H1 (cell line): ENCODE results near the gene PPP1R3F. TPM values are rescaled to one million over a fixed set of nuclear protein-coding genes. Genes with fewer than 3 reads are reported as not detected.

Experiments used
- CTCF ChIA-PET: fragments of 300-600 bp; sonication (Branson Sonifier 250); formaldehyde crosslinking; loops from one replicate; lab custom pipeline; 2021; ENCODE audit not compliant: partially characterized antibody; lab: Charles Lee
- POLR2A ChIA-PET: fragments of 300-600 bp; sonication (Branson Sonifier 250); formaldehyde crosslinking; loops from one replicate; lab custom pipeline; 2021; ENCODE audit warnings: inconsistent platforms; ENCODE audit not compliant: partially characterized antibody; lab: Charles Lee
- DNase-seq, 2 experiments: peaks; one replicate each; pipeline versions ENCODE4 v3.0.0 to v3.0.0-alpha.2; 2010 to 2022; ENCODE audit warnings: low spot score in 2 of 2, low read depth in 1 of 2, mixed read lengths in 1 of 2
- FAIRE-seq: peaks from 2 replicates; lab custom pipeline; 2011; peaks lifted over from hg19 to GRCh38; lab: Jason Lieb, UNC
- H2AFZ ChIP-seq: 2 replicates; pipeline ENCODE4 v1.8.1; 2012; ENCODE audit warnings: low read length, inconsistent platforms
- H2AK5ac ChIP-seq: 2 replicates; pipeline ENCODE4 v1.6.1; 2013; ENCODE audit warnings: low read depth, low read length
- H2BK120ac ChIP-seq: replicated peaks from 2 replicates; pipeline ENCODE3; 2013; ENCODE audit warnings: low read depth, low read length, inconsistent platforms
- H2BK12ac ChIP-seq: 2 replicates; pipeline ENCODE4 v1.6.1; 2013; ENCODE audit warnings: low read depth, low read length
- H2BK15ac ChIP-seq: 2 replicates; pipeline ENCODE4 v1.6.1; 2013; ENCODE audit warnings: low read length
- H2BK20ac ChIP-seq: 2 replicates; pipeline ENCODE4 v1.6.1; 2013; ENCODE audit warnings: low read length
- H2BK5ac ChIP-seq: 2 replicates; pipeline ENCODE4 v1.6.1; 2013; ENCODE audit warnings: low read depth, low read length
- H3K14ac ChIP-seq: 2 replicates; pipeline ENCODE4 v1.6.1; 2013; ENCODE audit warnings: inconsistent platforms; ENCODE audit not compliant: insufficient read length
- H3K18ac ChIP-seq: 2 replicates; pipeline ENCODE4 v1.6.1; 2013; ENCODE audit warnings: low read length; ENCODE audit errors: extremely low read depth
- H3K23ac ChIP-seq: 2 replicates; pipeline ENCODE4 v1.6.1; 2013; ENCODE audit warnings: inconsistent platforms; ENCODE audit not compliant: insufficient read length
- H3K23me2 ChIP-seq: 2 replicates; pipeline ENCODE4 v1.6.1; 2013; ENCODE audit warnings: low read depth, low read length
- H3K27ac ChIP-seq: 2 replicates; pipeline ENCODE4 v1.6.1; 2011; ENCODE audit warnings: low read depth, low read length, inconsistent platforms
- H3K27me3 ChIP-seq, 4 experiments: replicated peaks in 1 of 4; 1 replicate in 1 of 4; 2 replicates in 3 of 4; pipeline versions ENCODE4 v1.6.1 to v1.8.1; 2011 to 2013; ENCODE audit warnings: low read length in 3 of 4, mild to moderate bottlenecking in 3 of 4, inconsistent platforms in 2 of 4, mixed read lengths in 2 of 4, moderate library complexity in 1 of 4; ENCODE audit not compliant: control insufficient read depth in 3 of 4, insufficient read depth in 3 of 4; ENCODE audit errors: extremely low read depth in 1 of 4
- H3K36me3 ChIP-seq, 4 experiments: 2 replicates each; pipeline versions ENCODE4 v1.6.1 to v1.8.1; 2011 to 2013; ENCODE audit warnings: mild to moderate bottlenecking in 4 of 4, low read length in 3 of 4, moderate library complexity in 2 of 4, control low read depth in 1 of 4, inconsistent platforms in 1 of 4; ENCODE audit not compliant: insufficient read depth in 4 of 4, control insufficient read depth in 2 of 4
- H3K4ac ChIP-seq: replicated peaks from 2 replicates; pipeline ENCODE3; 2013; ENCODE audit warnings: low read length, low read depth, mixed read lengths, inconsistent platforms; ENCODE audit not compliant: insufficient read length
- H3K4me1 ChIP-seq, 4 experiments: replicated peaks in 1 of 4; 1 replicate in 1 of 4; 2 replicates in 3 of 4; pipeline versions ENCODE4 v1.6.1 to v1.8.1; 2011 to 2013; ENCODE audit warnings: low read length in 3 of 4, inconsistent platforms in 2 of 4, mixed read lengths in 1 of 4; ENCODE audit not compliant: insufficient read depth in 4 of 4, control insufficient read depth in 3 of 4
- H3K4me2 ChIP-seq, 2 experiments: 2 replicates each; pipeline versions ENCODE4 v1.6.1 to v1.8.1; 2011 to 2013; ENCODE audit warnings: low read depth in 2 of 2, low read length in 2 of 2, control low read depth in 1 of 2, inconsistent platforms in 1 of 2, mild to moderate bottlenecking in 1 of 2; ENCODE audit not compliant: insufficient read depth in 1 of 2
- H3K4me3 ChIP-seq, 4 experiments: fragments of 200-600, 300-600 bp in 1 of 4; sonication (generic), shearing (Covaris generic), sonication (Bioruptor Twin) in 1 of 4; 2 replicates each; pipeline versions ENCODE4 v1.5.1 to v1.8.1; 2011 to 2016; ENCODE audit warnings: low read length in 4 of 4, low read depth in 3 of 4, control low read depth in 2 of 4, inconsistent platforms in 2 of 4, mild to moderate bottlenecking in 2 of 4, mixed read lengths in 1 of 4, moderate library complexity in 1 of 4; ENCODE audit not compliant: insufficient read depth in 2 of 4; ENCODE audit errors: extremely low read depth in 1 of 4
- H3K56ac ChIP-seq: replicated peaks from 2 replicates; pipeline ENCODE3; 2013; ENCODE audit warnings: low read depth, mild to moderate bottlenecking, mixed read lengths, low read length, inconsistent platforms; ENCODE audit not compliant: insufficient read length
- H3K79me1 ChIP-seq: 2 replicates; pipeline ENCODE4 v1.6.1; 2013; ENCODE audit warnings: low read depth, low read length, control low read depth
- H3K79me2 ChIP-seq, 2 experiments: 2 replicates each; pipeline versions ENCODE4 v1.6.1 to v1.8.1; 2012 to 2013; ENCODE audit warnings: low read length in 2 of 2, mild to moderate bottlenecking in 2 of 2, inconsistent platforms in 1 of 2; ENCODE audit not compliant: insufficient read depth in 2 of 2, control insufficient read depth in 1 of 2
- H3K9ac ChIP-seq, 4 experiments: replicated peaks in 1 of 4; 1 replicate in 1 of 4; 2 replicates in 3 of 4; pipeline versions ENCODE4 v1.6.1 to v1.8.1; 2011 to 2013; ENCODE audit warnings: low read depth in 3 of 4, low read length in 3 of 4, control low read depth in 2 of 4, mild to moderate bottlenecking in 2 of 4, moderate library complexity in 2 of 4, inconsistent platforms in 1 of 4; ENCODE audit errors: extremely low read depth in 1 of 4
- H3K9me3 ChIP-seq, 2 experiments: 2 replicates each; pipeline versions ENCODE4 v1.6.1 to v1.8.1; 2012 to 2013; ENCODE audit warnings: mild to moderate bottlenecking in 2 of 2, moderate library complexity in 2 of 2, control low read depth in 1 of 2, inconsistent platforms in 1 of 2, low read depth in 1 of 2, low read length in 1 of 2, mixed read lengths in 1 of 2; ENCODE audit not compliant: insufficient read depth in 2 of 2
- H4K20me1 ChIP-seq, 2 experiments: replicated peaks in 1 of 2; 2 replicates each; pipeline versions ENCODE3 to v1.8.1; 2011 to 2013; ENCODE audit warnings: inconsistent platforms in 2 of 2, low read length in 2 of 2, mild to moderate bottlenecking in 1 of 2; ENCODE audit not compliant: insufficient read depth in 2 of 2, control insufficient read depth in 1 of 2
- H4K5ac ChIP-seq: 2 replicates; pipeline ENCODE4 v1.6.1; 2013; ENCODE audit warnings: low read length, low read depth, mixed read lengths, inconsistent platforms; ENCODE audit not compliant: insufficient read length
- H4K8ac ChIP-seq: 2 replicates; pipeline ENCODE4 v1.8.0; 2013; ENCODE audit warnings: mild to moderate bottlenecking, moderate library complexity, low read length, inconsistent platforms; ENCODE audit not compliant: insufficient read depth; ENCODE audit errors: extremely low read depth
- H4K91ac ChIP-seq: replicated peaks from 2 replicates; pipeline ENCODE3; 2013; ENCODE audit warnings: low read length, mixed read lengths, inconsistent platforms; ENCODE audit not compliant: insufficient read length
- CREB1 ChIP-seq: IDR thresholded peaks from 2 replicates; pipeline ENCODE4 v1.6.1; 2012; ENCODE audit warnings: inconsistent platforms
- EGR1 ChIP-seq: IDR thresholded peaks from 2 replicates; pipeline ENCODE4 v1.6.1; 2011; ENCODE audit warnings: low read depth, low read length, borderline replicate concordance
- HDAC6 ChIP-seq: IDR thresholded peaks from one replicate; pipeline ENCODE4 v1.7.1; 2012; ENCODE audit warnings: low read depth, mild to moderate bottlenecking, inconsistent platforms, low read length, moderate library complexity
- JUN ChIP-seq: IDR thresholded peaks from 2 replicates; pipeline ENCODE4 v1.6.1; 2011; ENCODE audit warnings: low read depth, mild to moderate bottlenecking, improper control_type of control experiment, low read length
- KDM1A ChIP-seq: fragments of 200-600, 300-600 bp; sonication (generic); IDR thresholded peaks from 2 replicates; pipeline ENCODE4 v1.7.1; 2016; ENCODE audit warnings: mild to moderate bottlenecking, low read length, borderline replicate concordance
- MAFK ChIP-seq: IDR thresholded peaks from 2 replicates; pipeline ENCODE4 v1.6.1; 2012; ENCODE audit warnings: low read depth, mild to moderate bottlenecking, improper control_type of control experiment, low read length
- RAD21 ChIP-seq, 2 experiments: IDR thresholded peaks in 1 of 2; conservative IDR thresholded peaks in 1 of 2; 2 replicates each; pipeline ENCODE4 v1.6.1; 2011; ENCODE audit warnings: low read depth in 2 of 2, low read length in 2 of 2, improper control_type of control experiment in 1 of 2, inconsistent platforms in 1 of 2, mild to moderate bottlenecking in 1 of 2, moderate library complexity in 1 of 2
- SP1 ChIP-seq: IDR thresholded peaks from 2 replicates; pipeline ENCODE4 v1.6.1; 2011; ENCODE audit warnings: low read depth, low read length
- WGBS, 2 experiments: shearing (Covaris generic) in 1 of 2; methylation state at CpG; one replicate each; pipeline versions ENCODE4 v1.1.6 to v1.1.7; 2013 to 2015; ENCODE audit warnings: low lambda C conversion rate in 2 of 2, mixed read lengths in 2 of 2, inconsistent platforms in 1 of 2, low coverage in 1 of 2, missing lambda C conversion rate in 1 of 2; ENCODE audit not compliant: insufficient replicate concordance in 2 of 2, insufficient coverage in 1 of 2, insufficient read length in 1 of 2; ENCODE audit errors: extremely low coverage in 1 of 2, missing lambda C conversion rate in 1 of 2; 5-methylcytosine and 5-hydroxymethylcytosine counted together
- polyA plus RNA-seq, 7 experiments: library from polyadenylated mRNA; depleted of rRNA in 3 of 7; stranded (reverse) in 5 of 7; unstranded in 2 of 7; fragments of >200 nt in 5 of 7; fragments of 200-250 nt in 2 of 7; gene quantifications; 1 replicate in 5 of 7; 2 replicates in 1 of 7; 4 replicates in 1 of 7; pipeline versions ENCODE4 v1.2.1 to v1.2.3, GENCODE V29; 2011 to 2013; ENCODE audit warnings: missing spikeins in 2 of 7, mixed read lengths in 2 of 7
- total RNA-seq: library from RNA; stranded (reverse); fragmentation: NEBNext Ultra II Directional; extraction: Animal tissue kit (Norgen Biotek cat#: 25700); gene quantifications from 2 replicates; pipeline ENCODE4 v1.2.1, GENCODE V29; 2021
- TF ChIP-seq, protein P1 (sequence below): IDR thresholded peaks from 2 replicates; pipeline ENCODE4 v1.6.1; 2011; ENCODE audit warnings: low read depth, mild to moderate bottlenecking, low read length; ENCODE audit not compliant: insufficient read depth
- TF ChIP-seq, protein P2 (sequence below): IDR thresholded peaks from 2 replicates; pipeline ENCODE4 v1.6.1; 2011; ENCODE audit warnings: low read length, improper control_type of control experiment

Gene PPP1R3F
- total and polyA plus RNA-seq, 2 of the 8 experiments (the other 6 are each of a cell fraction or from before 2014, with no cell fraction given): 5.1 to 6.8 TPM

DNA sequence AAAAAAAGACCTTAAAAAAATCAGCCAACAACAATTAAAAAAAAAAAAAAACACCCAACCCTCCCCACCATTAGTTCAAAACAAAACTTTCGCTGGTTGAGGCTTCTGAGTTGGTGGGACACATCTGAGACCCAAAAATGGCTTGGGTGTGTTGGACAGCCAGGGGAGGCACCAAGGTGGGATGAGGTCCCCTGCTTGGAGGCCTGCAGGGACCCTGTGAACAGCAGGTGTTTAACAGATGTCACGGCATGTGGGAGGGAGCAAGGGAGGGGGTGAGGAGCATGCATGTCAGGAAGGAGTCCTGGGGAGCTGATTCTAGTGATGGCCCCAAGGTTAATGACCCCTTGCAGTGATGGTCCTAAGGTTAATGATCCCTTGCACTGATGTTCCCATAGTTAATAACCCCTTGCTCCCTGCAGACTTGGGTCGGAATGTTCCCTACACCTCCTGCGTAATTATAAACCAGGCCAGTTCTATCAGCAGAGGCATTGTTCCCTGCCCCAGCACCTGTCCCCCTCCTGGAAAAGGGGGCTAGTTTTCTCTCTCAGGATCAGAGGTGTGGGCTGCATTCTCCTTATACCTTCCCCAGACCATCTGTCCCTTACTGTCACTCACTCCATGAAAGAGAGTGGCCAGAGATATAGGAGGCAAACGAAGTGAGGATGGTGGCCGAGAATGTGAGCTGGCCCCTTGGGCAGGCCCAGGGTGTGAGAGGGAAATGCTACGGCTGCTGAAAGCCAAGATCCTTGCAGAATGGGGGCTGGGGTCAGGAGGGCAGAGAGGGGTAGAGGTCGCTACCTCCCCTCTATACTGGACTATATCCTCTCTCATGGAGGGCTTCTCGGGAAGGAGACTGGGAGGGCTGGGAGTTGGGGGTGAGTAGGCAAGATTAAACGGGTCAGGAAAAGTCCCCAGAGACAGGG is 2.8 kb upstream of the PPP1R3F start:
- H2AK5ac ChIP-seq: no peak overlapping the region
- H3K23ac ChIP-seq: no peak overlapping the region
- peaks cover 7 to 14% of the 10 kb centered on the region in 2 experiments; a peak in 3 of 4 replicates for H3K79me2 ChIP-seq
- no peak overlapping the region for H3K27ac ChIP-seq
- no peak overlapping the region for H3K18ac ChIP-seq
- ChIA-PET CTCF (interaction anchor here (1.2 kb wide), 1 partner anchor 60 kb away, joined by 3 read pairs; no protein-coding TSS in a partner anchor), POLR2A (interaction anchor here (0.9 to 2.3 kb wide), 3 partner anchors 8 to 76 kb away, joined by 3 to 10 read pairs (median 3); no protein-coding TSS in a partner anchor)
- no peaks in the 10 kb centered on the region for H3K79me1 ChIP-seq
- H4K8ac ChIP-seq: no peak overlapping the region
- DNase-seq: no peak
- H2BK15ac ChIP-seq: no peak overlapping the region
- H3K56ac ChIP-seq: no peak overlapping the region
- FAIRE-seq: no peak
- H3K9ac ChIP-seq: no peak overlapping the region
- H3K4ac ChIP-seq: no peak overlapping the region
- no peaks in the 10 kb centered on the region for H3K9me3 ChIP-seq
- peaks cover 0 to under 1% of the 10 kb centered on the region in 2 experiments for H4K20me1 ChIP-seq
- H3K14ac ChIP-seq: no peak overlapping the region
- H2BK20ac ChIP-seq: no peak overlapping the region
- H3K4me2 ChIP-seq: no peak overlapping the region
- no peak overlapping the region for H2BK12ac ChIP-seq
- no peaks in the 10 kb centered on the region; the same call in 1 of the 2 replicates for H3K23me2 ChIP-seq
- no peaks in the 10 kb centered on the region for H3K36me3 ChIP-seq
- H2AFZ ChIP-seq: no peak overlapping the region
- no peak overlapping the region for H2BK5ac ChIP-seq
- peaks cover 0 to 14% (median 5%) of the 10 kb centered on the region in 4 experiments; a peak in 4 of 7 replicates for H3K4me1 ChIP-seq
- 84% methylated on average over 5 of the region's 10 CpGs; no CpG with 5 or more reads in 1 of the 2 experiments for WGBS, 2 experiments
- no peak overlapping the region for H2BK120ac ChIP-seq
- H3K4me3 ChIP-seq: no peak overlapping the region
- H3K27me3 ChIP-seq: no peaks in the 10 kb centered on the region
- H4K5ac ChIP-seq: no peak overlapping the region
- H4K91ac ChIP-seq: no peak overlapping the region
- TF ChIP-seq MAFK: no peak
- TF ChIP-seq, protein P1, sequence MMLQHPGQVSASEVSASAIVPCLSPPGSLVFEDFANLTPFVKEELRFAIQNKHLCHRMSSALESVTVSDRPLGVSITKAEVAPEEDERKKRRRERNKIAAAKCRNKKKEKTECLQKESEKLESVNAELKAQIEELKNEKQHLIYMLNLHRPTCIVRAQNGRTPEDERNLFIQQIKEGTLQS: no peak
- TF ChIP-seq KDM1A: no peak
- TF ChIP-seq SP1: no peak
- TF ChIP-seq RAD21 (IDR thresholded peaks at IDR 0.05 in 1 of 2, conservative IDR thresholded peaks at IDR 0.05 in 1 of 2; ENCODE audit: low read depth in 2 of 2, low read length in 2 of 2): no peak
- no peak for TF ChIP-seq JUN
- no peak for TF ChIP-seq CREB1
- TF ChIP-seq EGR1: no peak
- TF ChIP-seq, protein P2, sequence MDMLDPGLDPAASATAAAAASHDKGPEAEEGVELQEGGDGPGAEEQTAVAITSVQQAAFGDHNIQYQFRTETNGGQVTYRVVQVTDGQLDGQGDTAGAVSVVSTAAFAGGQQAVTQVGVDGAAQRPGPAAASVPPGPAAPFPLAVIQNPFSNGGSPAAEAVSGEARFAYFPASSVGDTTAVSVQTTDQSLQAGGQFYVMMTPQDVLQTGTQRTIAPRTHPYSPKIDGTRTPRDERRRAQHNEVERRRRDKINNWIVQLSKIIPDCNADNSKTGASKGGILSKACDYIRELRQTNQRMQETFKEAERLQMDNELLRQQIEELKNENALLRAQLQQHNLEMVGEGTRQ: no peak
- no peak for TF ChIP-seq HDAC6
